Measurements from ENCODE around the gene MRPS27.

GRCh38 chr5:72282878-72283277, 37.2 kb downstream of the MRPS27 start:
- TF ChIP-seq RARB (CRISPR knock-in tag; IDR thresholded peaks at IDR 0.05) (no peak), CBX2 (IDR thresholded peaks at IDR 0.05; ENCODE audit: borderline replicate concordance, low read depth) (no peak), CTCF (IDR thresholded peaks at IDR 0.05) (no peak), REST (IDR thresholded peaks at IDR 0.05) (no peak), SMC3 (IDR thresholded peaks at IDR 0.05) (no peak), ZSCAN20 (CRISPR knock-in tag; IDR thresholded peaks at IDR 0.05) (no peak), POLR2A (IDR thresholded peaks at IDR 0.05; ENCODE audit: low read length) (no peak), ELK1 (IDR thresholded peaks at IDR 0.05; ENCODE audit: low read depth, low read length) (no peak), HOXA7 (CRISPR knock-in tag; IDR thresholded peaks at IDR 0.05) (no peak), USF2 (IDR thresholded peaks at IDR 0.05) (no peak)
